Natural killer cell treated with Interleukin-12 subunit alpha and Interleukin-12 subunit beta and Interleukin-15 and Interleukin-18, amount 100 ng/mL, for 72 hours (primary cell): ENCODE results near the gene UROD. TPM values are rescaled to one million over a fixed set of nuclear protein-coding genes. Genes with fewer than 3 reads are reported as not detected.
A peak's percentile ranks its signal among the peaks of the same experiment; 100 is the strongest.
"Not testable (repeated sequence)": the region's sequence is repeated elsewhere in the genome, so short reads cannot be mapped to it uniquely, and the experiment has no call there.

Experiments used
- ATAC-seq, 2 donors: fragments of 150-1000 bp; cut with Tn5 transposase in 1 of 2; sonication (Bioruptor Pico), chemical (Tn5 transposase) in 1 of 2; 2 replicates each; pipeline ENCODE4 v1.10.0; 2021
- DNase-seq: peaks from one replicate; pipeline ENCODE4 v3.0.0; 2022; ENCODE audit warnings: low spot score
- H3K27ac Mint-ChIP-seq, 2 donors: 1 replicate in 1 of 2; 2 replicates in 1 of 2; pipeline ENCODE4 v1.8.0; 2022; ENCODE audit warnings: mixed read lengths in 2 of 2, mild to moderate bottlenecking in 1 of 2, moderate library complexity in 1 of 2
- H3K27me3 Mint-ChIP-seq, 2 donors: 1 replicate in 1 of 2; 2 replicates in 1 of 2; pipeline ENCODE4 v1.8.0; 2022; ENCODE audit warnings: mixed read lengths in 2 of 2
- H3K36me3 Mint-ChIP-seq: one replicate; pipeline ENCODE4 v1.8.0; 2022; ENCODE audit warnings: mixed read lengths
- H3K4me1 Mint-ChIP-seq, 2 donors: 1 replicate in 1 of 2; 2 replicates in 1 of 2; pipeline ENCODE4 v1.8.0; 2022; ENCODE audit warnings: low read depth in 2 of 2, mixed read lengths in 2 of 2, mild to moderate bottlenecking in 1 of 2
- H3K4me3 Mint-ChIP-seq: one replicate; pipeline ENCODE4 v1.8.0; 2022; ENCODE audit warnings: mixed read lengths
- H3K9me3 Mint-ChIP-seq: 2 replicates; pipeline ENCODE4 v1.8.0; 2022; ENCODE audit warnings: mixed read lengths
- total RNA-seq, 2 donors: library from RNA; stranded (reverse); gene quantifications; one replicate each; pipeline ENCODE4 v1.2.3, GENCODE V29; 2022

The UROD gene
- total RNA-seq, 2 donors from 2014 or later: 72.5 to 109 TPM

DNA sequence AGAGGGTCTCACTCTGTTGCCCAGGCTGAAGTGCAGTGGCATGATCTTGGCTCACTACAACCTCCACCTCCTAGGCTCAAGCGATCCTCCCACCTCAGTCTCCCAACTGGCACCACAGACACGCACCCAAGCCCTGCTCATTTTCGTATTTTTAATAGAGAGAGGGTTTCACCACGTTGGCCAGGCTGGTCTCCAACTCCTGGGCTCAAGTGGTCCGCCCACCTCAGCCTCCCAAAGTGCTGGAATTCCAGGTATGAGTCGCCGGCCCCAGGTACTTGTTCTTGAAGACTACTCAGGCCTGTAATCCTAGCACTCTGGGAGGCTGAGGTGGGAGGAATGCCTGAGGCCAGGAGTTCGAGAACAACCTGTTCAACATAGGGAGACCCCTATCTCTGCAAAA is 10.5 kb upstream of the UROD start:
- H3K4me1 Mint-ChIP-seq: peaks cover 6 to 14% of the 10 kb centered on the region in 2 donors
- H3K27ac Mint-ChIP-seq, H3K4me3 Mint-ChIP-seq, DNase-seq, H3K9me3 Mint-ChIP-seq, ATAC-seq, H3K27me3 Mint-ChIP-seq: not testable (repeated sequence)
- H3K36me3 Mint-ChIP-seq: peaks cover 19% of the 10 kb centered on the region

DNA sequence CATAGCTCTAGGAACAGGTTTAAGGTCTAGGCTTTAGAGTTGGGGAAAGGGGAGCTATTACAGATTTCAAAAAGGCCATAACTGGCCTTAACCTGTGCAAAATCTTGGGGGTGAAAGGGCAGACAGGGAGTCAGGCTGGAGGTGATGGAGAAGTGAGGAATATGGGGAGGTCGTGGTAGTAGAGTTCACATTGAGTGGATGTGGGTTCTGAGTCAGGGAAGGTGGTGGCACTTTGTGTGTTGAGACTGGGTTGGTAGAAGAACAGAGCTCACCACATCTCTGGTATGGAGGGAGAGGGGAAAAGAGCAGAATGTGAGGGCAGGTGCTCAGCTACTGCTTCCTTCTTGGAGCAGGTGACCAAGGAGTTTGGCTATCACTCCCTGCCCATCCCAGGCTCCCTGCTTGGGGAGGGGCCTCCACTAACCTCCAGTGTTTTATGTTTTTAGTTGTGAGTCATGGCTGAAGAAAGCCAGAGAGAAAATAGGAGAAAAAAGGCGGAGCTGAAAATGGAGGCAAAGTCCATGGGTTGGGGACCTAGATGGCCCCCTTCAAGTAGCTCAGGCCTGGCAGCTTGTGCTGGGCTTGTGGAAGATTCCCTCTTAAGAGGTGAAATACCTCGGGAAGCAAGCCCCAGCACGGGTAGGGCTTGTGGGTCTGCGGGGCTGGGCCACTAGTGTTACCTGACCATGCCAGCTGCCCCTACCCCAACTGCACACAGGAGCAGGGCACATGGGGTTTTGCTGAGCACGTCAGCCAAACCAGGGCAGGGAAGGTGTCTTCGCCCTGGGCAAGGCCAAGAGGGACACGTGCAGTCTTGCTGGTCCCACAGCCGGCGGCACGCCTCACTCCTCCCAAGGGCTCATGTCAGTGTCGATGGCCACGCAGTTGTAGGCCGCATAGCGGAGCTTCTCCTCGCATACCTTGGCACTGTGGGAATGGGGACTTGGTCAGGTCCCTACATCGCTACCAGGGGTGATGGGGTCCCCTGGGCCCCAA is 9.1 kb upstream of the UROD start:
- ATAC-seq: no peak
- H3K4me3 Mint-ChIP-seq: no peak overlapping the region
- no peak for DNase-seq
- no peaks in the 10 kb centered on the region for H3K9me3 Mint-ChIP-seq
- peaks cover 19% of the 10 kb centered on the region for H3K36me3 Mint-ChIP-seq
- peak overlapping the region; percentile 2 to 21 for H3K27ac Mint-ChIP-seq
- peaks cover 6 to 17% of the 10 kb centered on the region in 2 donors for H3K4me1 Mint-ChIP-seq
- H3K27me3 Mint-ChIP-seq: no peaks in the 10 kb centered on the region

GRCh38 chr1:45003741-45004140 is 8.3 kb upstream of the UROD start:
- Mint-ChIP-seq H3K9me3 (no peaks in the 10 kb centered on the region), H3K36me3 (peaks cover 19% of the 10 kb centered on the region), H3K27ac (no peak overlapping the region), H3K4me1 (peaks cover 7 to 17% of the 10 kb centered on the region in 2 donors), H3K4me3 (no peak overlapping the region), H3K27me3 (no peaks in the 10 kb centered on the region)
- no peak for ATAC-seq
- no peak for DNase-seq

GRCh38 chr1:45004281-45004920 is 7.7 kb upstream of the UROD start:
- Mint-ChIP-seq H3K27ac (no peak overlapping the region), H3K27me3 (no peaks in the 10 kb centered on the region), H3K4me1 (peaks cover 12 to 24% of the 10 kb centered on the region in 2 donors), H3K9me3 (no peaks in the 10 kb centered on the region), H3K36me3 (peaks cover 23% of the 10 kb centered on the region), H3K4me3 (no peak overlapping the region)
- ATAC-seq (no peak), DNase-seq (no peak)

DNA sequence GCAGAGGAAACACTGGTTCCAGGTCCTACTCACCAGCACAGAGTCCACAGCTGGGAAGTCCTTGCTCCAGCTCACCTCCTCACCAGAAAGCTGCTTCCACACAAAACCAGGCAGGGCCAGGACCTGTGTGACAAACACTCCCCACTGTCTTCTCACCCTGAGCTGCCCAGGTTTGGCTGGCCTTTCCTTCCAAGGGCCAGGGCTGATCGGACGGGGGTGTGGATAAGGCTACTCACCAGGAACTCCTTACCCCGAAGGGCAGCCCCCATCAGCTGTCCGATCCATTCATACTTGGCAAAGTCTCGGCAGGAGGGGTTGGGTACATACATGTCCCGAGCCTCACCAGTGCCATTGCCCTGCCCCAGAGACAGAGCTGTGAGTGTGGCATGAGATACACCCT is 6.3 kb upstream of the UROD start:
- peaks cover 20 to 30% of the 10 kb centered on the region in 2 donors for H3K4me1 Mint-ChIP-seq
- H3K27ac Mint-ChIP-seq: no peak overlapping the region
- DNase-seq: no peak
- no peak for ATAC-seq
- H3K36me3 Mint-ChIP-seq: peaks cover 23% of the 10 kb centered on the region
- H3K9me3 Mint-ChIP-seq: no peaks in the 10 kb centered on the region
- H3K27me3 Mint-ChIP-seq: no peaks in the 10 kb centered on the region
- H3K4me3 Mint-ChIP-seq: no peak overlapping the region

- Mint-ChIP-seq H3K9me3 (no peaks in the 10 kb centered on the region), H3K36me3 (peaks cover 21% of the 10 kb centered on the region), H3K4me1 (peaks cover 27 to 35% of the 10 kb centered on the region in 2 donors), H3K27me3 (no peaks in the 10 kb centered on the region), H3K27ac (no peak overlapping the region), H3K4me3 (no peak overlapping the region)
- DNase-seq (no peak), ATAC-seq (no peak)
Observed at GRCh38 chr1:45007311-45007710, 4.7 kb upstream of the UROD start.

- ATAC-seq: no peak
- Mint-ChIP-seq H3K4me1 (peaks cover 27 to 33% of the 10 kb centered on the region in 2 donors), H3K36me3 (peaks cover 14% of the 10 kb centered on the region), H3K9me3 (no peaks in the 10 kb centered on the region), H3K4me3 (no peak overlapping the region), H3K27me3 (no peaks in the 10 kb centered on the region), H3K27ac (no peak overlapping the region)
- no peak for DNase-seq
Observed at GRCh38 chr1:45008076-45008475, 4.0 kb upstream of the UROD start.

GRCh38 chr1:45008516-45008915 is 3.5 kb upstream of the UROD start:
- H3K36me3 Mint-ChIP-seq: peaks cover 14% of the 10 kb centered on the region

DNA sequence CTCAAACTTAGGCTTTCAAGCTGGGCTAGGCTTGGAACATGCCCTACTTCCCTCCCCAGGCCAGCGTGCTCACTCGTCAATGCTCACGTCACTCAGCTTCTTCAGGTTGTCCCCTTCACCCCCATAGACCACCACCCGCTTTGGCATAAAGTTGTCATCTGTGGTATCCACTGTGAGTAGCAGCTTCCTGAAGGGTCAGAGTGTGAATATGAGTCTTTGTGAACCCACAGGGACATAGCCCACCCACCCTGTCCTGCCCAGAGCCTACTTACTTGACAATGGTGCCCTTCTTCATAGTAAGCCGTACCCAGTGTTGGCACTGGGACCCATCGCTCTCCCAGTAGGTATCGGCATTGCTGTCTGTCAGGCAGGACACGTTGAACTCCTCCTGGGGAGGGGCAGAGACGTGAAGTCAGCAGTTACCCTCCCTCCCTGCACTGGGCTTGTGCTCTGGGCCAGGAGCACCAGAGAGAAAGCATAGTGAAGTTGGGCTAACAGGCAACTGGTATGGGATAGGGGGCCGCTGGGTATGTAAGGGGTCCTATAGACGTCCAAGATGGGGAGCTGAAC is 2.7 kb upstream of the UROD start:
- no peaks in the 10 kb centered on the region for H3K27me3 Mint-ChIP-seq
- ATAC-seq (no peak), DNase-seq (no peak)
- H3K4me1 Mint-ChIP-seq: peaks cover 30 to 38% of the 10 kb centered on the region in 2 donors
- H3K36me3 Mint-ChIP-seq: peaks cover 14% of the 10 kb centered on the region
- no peaks in the 10 kb centered on the region for H3K9me3 Mint-ChIP-seq
- H3K27ac Mint-ChIP-seq: peak overlapping the region in 1 of 2 donors; percentile 51
- H3K4me3 Mint-ChIP-seq: peak overlapping the region; percentile 88

More at GRCh38 chr1:45008516-45008915, 3.5 kb upstream of the UROD start:
- ATAC-seq (no peak), DNase-seq (no peak)
- Mint-ChIP-seq H3K4me1 (peaks cover 27 to 35% of the 10 kb centered on the region in 2 donors), H3K9me3 (no peaks in the 10 kb centered on the region), H3K27me3 (no peaks in the 10 kb centered on the region), H3K4me3 (no peak overlapping the region), H3K27ac (peak overlapping the region in 1 of 2 donors; percentile 51)

- no peak for DNase-seq
- H3K27me3 Mint-ChIP-seq: no peaks in the 10 kb centered on the region
Observed at GRCh38 chr1:45009956-45010854, 1.8 kb upstream of the UROD start.

GRCh38 chr1:45010855-45011811 is 921 bp upstream of the UROD start, which contains the start of gene HECTD3:
Gene HECTD3, minus strand, starts transcription at chr1:45011324. Its CDS starts 67 bp downstream, at chr1:45011257.
- H3K36me3 Mint-ChIP-seq: peaks cover 4% of the 10 kb centered on the region
- peaks cover 38 to 44% of the 10 kb centered on the region in 2 donors for H3K4me1 Mint-ChIP-seq
- peak within 1 kb of the TSS; percentile 88 for H3K4me3 Mint-ChIP-seq

More at GRCh38 chr1:45009956-45010854, 1.8 kb upstream of the UROD start:
- H3K36me3 Mint-ChIP-seq: peaks cover 7% of the 10 kb centered on the region
- ATAC-seq: no peak
- peaks cover 38 to 44% of the 10 kb centered on the region in 2 donors for H3K4me1 Mint-ChIP-seq
- H3K9me3 Mint-ChIP-seq: no peaks in the 10 kb centered on the region
- peak overlapping the region; percentile 88 for H3K4me3 Mint-ChIP-seq
- peak overlapping the region in 1 of 2 donors; percentile 12 for H3K27ac Mint-ChIP-seq

More at GRCh38 chr1:45010855-45011811, 921 bp upstream of the UROD start, which contains the start of gene HECTD3:
- Mint-ChIP-seq H3K27ac (peak within 1 kb of the TSS; percentile 89 to 92), H3K27me3 (no peaks in the 10 kb centered on the region), H3K9me3 (no peaks in the 10 kb centered on the region)
- DNase-seq (peak; percentile 87), ATAC-seq (peak; percentile 87 to 89)
